Upper lobe of left lung (tissue), 6 donors: ENCODE data around the gene UGT1A5. TPM values are rescaled to one million over a fixed set of nuclear protein-coding genes. Genes with fewer than 3 reads are reported as not detected.

Experiments used
- ATAC-seq, 2 donors: fragments of 200-7000 bp; cut with Tn5 transposase; one replicate each; pipeline ENCODE4 v1.9.1; 2022; ENCODE audit warnings: mild to moderate bottlenecking in 2 of 2, moderate library complexity in 2 of 2; ENCODE audit not compliant: low FRiP score in 2 of 2
- DNase-seq, 2 donors: peaks; one replicate each; pipeline ENCODE4 v3.0.0-alpha.2; 2019 to 2020
- H3K27ac ChIP-seq, 4 donors: fragments of 200-600 bp; sonication (generic); one replicate each; pipeline ENCODE4 v1.5.1; 2016 to 2019
- H3K27me3 ChIP-seq, 4 donors: fragments of 200-600 bp; sonication (generic); one replicate each; pipeline ENCODE4 v1.5.1; 2017 to 2019
- H3K36me3 ChIP-seq, 4 donors: fragments of 200-600 bp; sonication (generic); one replicate each; pipeline ENCODE4 v1.5.1; 2016 to 2019
- H3K4me1 ChIP-seq, 4 donors: fragments of 200-600 bp; sonication (generic); one replicate each; pipeline ENCODE4 v1.5.1; 2018 to 2019
- H3K4me3 ChIP-seq, 4 donors: fragments of 200-600 bp; sonication (generic); one replicate each; pipeline ENCODE4 v1.5.1; 2017 to 2019; ENCODE audit warnings: mild to moderate bottlenecking in 2 of 4, moderate library complexity in 1 of 4
- H3K9me3 ChIP-seq, 4 donors: fragments of 200-600 bp; sonication (generic); one replicate each; pipeline ENCODE4 v1.5.1; 2018 to 2019
- EP300 ChIP-seq, 4 donors: sonication (generic); formaldehyde crosslinking; IDR thresholded peaks; one replicate each; pipeline ENCODE4 v1.5.1; 2017; ENCODE audit warnings: antibody characterized with exemption in 4 of 4, control low read depth in 2 of 4
- POLR2A ChIP-seq, 4 donors: fragments of 450-650 bp; IDR thresholded peaks; one replicate each; pipeline ENCODE4 v1.5.1; 2016 to 2017; ENCODE audit warnings: antibody characterized with exemption in 4 of 4, mild to moderate bottlenecking in 2 of 4
- POLR2AphosphoS5 ChIP-seq, 2 donors: sonication (generic); formaldehyde crosslinking; IDR thresholded peaks; one replicate each; pipeline ENCODE4 v1.5.1; 2017; ENCODE audit warnings: antibody characterized with exemption in 2 of 2
- WGBS, 2 donors: methylation state at CpG; one replicate each; pipeline ENCODE4 v1.1.5; 2017 to 2018; 5-methylcytosine and 5-hydroxymethylcytosine counted together
- total RNA-seq, 6 donors: library from RNA; depleted of rRNA in 4 of 6; stranded (reverse); fragments of >200 nt in 4 of 6; gene quantifications; one replicate each; pipeline versions ENCODE4 v1.1.0 to v1.2.1, GENCODE V29; 2016 to 2021
- TF ChIP-seq, protein P1 (sequence below), 6 experiments: fragments of 450-650 bp in 4 of 6; fragments of 200-600 bp in 2 of 6; sonication (generic) in 2 of 6; IDR thresholded peaks; one replicate each; pipeline ENCODE4 v1.5.1; 2016 to 2019; ENCODE audit warnings: antibody characterized with exemption in 6 of 6
- donor health status: DM: no; HTN: no; CAD: no; lungs with moderate emphysema.
- donor health status: DM: no; HTN: yes; CAD: no; lungs with severe emphysema.

The UGT1A5 gene
- total RNA-seq, 6 donors from 2014 or later: 1.0 TPM; not detected in 5

GRCh38 chr2:233791151-233791882 lies 78.6 kb downstream of the UGT1A5 start:
- no peaks in the 10 kb centered on the region for H3K4me1 ChIP-seq
- no peaks in the 10 kb centered on the region for H3K27me3 ChIP-seq
- H3K4me3 ChIP-seq: no peak overlapping the region
- no peak overlapping the region for H3K27ac ChIP-seq
- DNase-seq (no peak), ATAC-seq (no peak)
- 85 to 88% methylated on average over 18 of the region's 18 CpGs for WGBS, 2 donors
- no peaks in the 10 kb centered on the region for H3K36me3 ChIP-seq
- TF ChIP-seq POLR2AphosphoS5 (IDR thresholded peaks at IDR 0.05) (no peak), EP300 (IDR thresholded peaks at IDR 0.05) (no peak), POLR2A (IDR thresholded peaks at IDR 0.05) (no peak)
- TF ChIP-seq, protein P1, sequence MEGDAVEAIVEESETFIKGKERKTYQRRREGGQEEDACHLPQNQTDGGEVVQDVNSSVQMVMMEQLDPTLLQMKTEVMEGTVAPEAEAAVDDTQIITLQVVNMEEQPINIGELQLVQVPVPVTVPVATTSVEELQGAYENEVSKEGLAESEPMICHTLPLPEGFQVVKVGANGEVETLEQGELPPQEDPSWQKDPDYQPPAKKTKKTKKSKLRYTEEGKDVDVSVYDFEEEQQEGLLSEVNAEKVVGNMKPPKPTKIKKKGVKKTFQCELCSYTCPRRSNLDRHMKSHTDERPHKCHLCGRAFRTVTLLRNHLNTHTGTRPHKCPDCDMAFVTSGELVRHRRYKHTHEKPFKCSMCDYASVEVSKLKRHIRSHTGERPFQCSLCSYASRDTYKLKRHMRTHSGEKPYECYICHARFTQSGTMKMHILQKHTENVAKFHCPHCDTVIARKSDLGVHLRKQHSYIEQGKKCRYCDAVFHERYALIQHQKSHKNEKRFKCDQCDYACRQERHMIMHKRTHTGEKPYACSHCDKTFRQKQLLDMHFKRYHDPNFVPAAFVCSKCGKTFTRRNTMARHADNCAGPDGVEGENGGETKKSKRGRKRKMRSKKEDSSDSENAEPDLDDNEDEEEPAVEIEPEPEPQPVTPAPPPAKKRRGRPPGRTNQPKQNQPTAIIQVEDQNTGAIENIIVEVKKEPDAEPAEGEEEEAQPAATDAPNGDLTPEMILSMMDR (IDR thresholded peaks at IDR 0.05): no peak
- no peaks in the 10 kb centered on the region for H3K9me3 ChIP-seq

DNA sequence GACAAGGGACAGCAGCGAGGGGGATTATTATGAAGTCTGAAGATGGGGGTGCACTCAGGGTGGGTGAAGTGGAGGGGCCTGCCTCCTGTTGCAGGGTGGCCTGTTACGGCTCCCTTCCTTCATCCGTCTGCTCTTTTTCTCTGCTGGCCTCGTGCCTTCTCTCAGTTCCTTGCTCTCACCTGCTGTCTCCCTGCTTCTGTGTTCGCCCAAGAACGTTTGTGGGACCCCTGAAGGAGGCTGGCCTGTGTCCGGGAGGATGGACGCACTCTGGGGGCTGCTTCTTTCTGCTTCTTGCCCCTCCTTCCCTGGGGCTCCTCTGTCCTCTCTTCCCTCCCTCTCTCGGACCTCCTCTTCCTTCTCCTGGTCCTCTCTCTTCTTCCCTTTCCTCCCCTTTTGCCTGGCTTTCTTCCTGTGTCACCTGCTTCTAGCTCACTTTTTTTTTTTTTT lies 79.2 kb downstream of the UGT1A5 start:
- no peak overlapping the region for H3K4me3 ChIP-seq
- ATAC-seq (no peak), DNase-seq (no peak)
- no peak overlapping the region for H3K27ac ChIP-seq
- TF ChIP-seq POLR2A (IDR thresholded peaks at IDR 0.05): no peak
- TF ChIP-seq, protein P1 (IDR thresholded peaks at IDR 0.05): no peak
- TF ChIP-seq EP300 (IDR thresholded peaks at IDR 0.05): no peak
- TF ChIP-seq POLR2AphosphoS5 (IDR thresholded peaks at IDR 0.05): no peak
- WGBS, 2 donors: 77 to 91% methylated on average over 9 of the region's 9 CpGs
- H3K27me3 ChIP-seq: no peaks in the 10 kb centered on the region
- no peaks in the 10 kb centered on the region for H3K4me1 ChIP-seq
- no peaks in the 10 kb centered on the region for H3K9me3 ChIP-seq
- no peaks in the 10 kb centered on the region for H3K36me3 ChIP-seq

DNA sequence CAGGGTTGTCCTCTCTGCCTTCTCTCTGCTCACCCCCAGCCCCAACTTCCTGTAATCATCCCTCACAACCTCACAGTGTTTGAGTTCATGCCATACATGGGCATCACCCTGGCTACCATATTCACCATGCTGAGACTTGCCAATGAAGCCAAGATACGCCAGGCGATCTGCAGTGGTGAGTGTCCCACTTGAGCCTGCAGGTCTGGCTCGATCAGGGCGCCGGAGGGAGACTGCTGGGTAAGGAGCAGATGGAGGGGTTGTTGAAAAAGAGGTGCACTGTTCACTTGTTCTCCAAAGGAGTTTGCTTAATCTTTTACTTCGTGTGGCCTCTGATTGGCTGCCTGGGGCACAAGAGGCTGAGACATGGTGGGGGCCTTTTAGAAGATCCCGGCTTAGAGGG lies 80.0 kb downstream of the UGT1A5 start:
- DNase-seq: no peak
- no peak overlapping the region for H3K4me3 ChIP-seq
- whole genome bisulfite sequencing, 2 donors: 81 to 89% methylated on average over 7 of the region's 7 CpGs
- no peak overlapping the region for H3K27ac ChIP-seq
- TF ChIP-seq POLR2A (IDR thresholded peaks at IDR 0.05): no peak
- TF ChIP-seq, protein P1 (IDR thresholded peaks at IDR 0.05): no peak
- no peak for TF ChIP-seq POLR2AphosphoS5 (IDR thresholded peaks at IDR 0.05)
- no peak for TF ChIP-seq EP300 (IDR thresholded peaks at IDR 0.05)
- no peak for ATAC-seq
- no peaks in the 10 kb centered on the region for H3K27me3 ChIP-seq
- no peaks in the 10 kb centered on the region for H3K4me1 ChIP-seq
- no peaks in the 10 kb centered on the region for H3K36me3 ChIP-seq
- no peaks in the 10 kb centered on the region for H3K9me3 ChIP-seq

DNA sequence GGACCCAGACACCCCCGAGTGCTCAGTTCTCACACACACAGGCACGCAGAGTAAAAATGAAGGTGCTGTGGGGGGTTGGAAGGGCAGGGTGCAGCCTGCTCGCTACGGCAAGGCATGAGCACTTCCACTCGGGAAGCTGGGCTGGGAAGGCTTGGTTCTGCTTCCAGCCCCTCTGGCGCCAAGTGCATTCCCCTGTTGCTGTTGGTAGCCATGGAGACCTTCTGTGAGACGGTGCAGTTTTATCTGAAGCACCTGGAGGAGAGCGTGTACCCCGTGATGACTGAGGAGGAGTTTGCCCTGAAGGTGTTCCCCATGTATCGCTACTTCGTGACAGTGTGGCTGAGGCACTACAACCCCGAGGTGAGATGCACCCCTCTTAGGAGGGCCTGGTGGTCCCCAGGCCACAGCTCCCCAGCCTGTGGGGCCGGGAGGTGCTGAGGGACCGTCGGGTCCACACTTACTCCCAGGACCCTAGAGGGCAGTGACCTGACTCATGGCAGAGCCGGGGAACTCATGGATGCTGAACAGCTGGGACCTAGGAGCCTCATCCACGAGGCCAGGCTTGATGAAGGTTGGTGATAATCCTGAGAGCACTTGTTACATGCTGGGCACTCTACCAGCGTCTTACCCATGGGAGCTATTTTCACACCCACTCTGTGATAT lies 80.9 kb downstream of the UGT1A5 start:
- H3K4me1 ChIP-seq: no peaks in the 10 kb centered on the region
- DNase-seq (no peak), ATAC-seq (peak in 1 of 2 donors; percentile 10)
- 53 to 66% methylated on average over 7 to 18 of the region's 18 CpGs for WGBS, 2 donors
- H3K9me3 ChIP-seq: no peaks in the 10 kb centered on the region
- no peak for TF ChIP-seq EP300 (IDR thresholded peaks at IDR 0.05)
- no peak for TF ChIP-seq POLR2A (IDR thresholded peaks at IDR 0.05)
- TF ChIP-seq, protein P1 (IDR thresholded peaks at IDR 0.05): no peak
- no peak for TF ChIP-seq POLR2AphosphoS5 (IDR thresholded peaks at IDR 0.05)
- H3K27ac ChIP-seq: no peak overlapping the region
- H3K4me3 ChIP-seq: no peak overlapping the region
- no peaks in the 10 kb centered on the region for H3K27me3 ChIP-seq
- H3K36me3 ChIP-seq: no peaks in the 10 kb centered on the region
